HepG2 (cell line): ENCODE measurements around the gene TUT1. TPM values are rescaled to one million over a fixed set of nuclear protein-coding genes. Genes with fewer than 3 reads are reported as not detected.

Experiments used
- AGO2 ChIP-seq: fragments of 200-400 bp; formaldehyde crosslinking; optimal IDR thresholded peaks from 2 replicates; pipeline ENCODE3; 2017; ENCODE audit warnings: mild to moderate bottlenecking, low read depth, low read length, moderate library complexity
- CTCF ChIP-seq: sonication (generic); formaldehyde crosslinking; IDR thresholded peaks from 2 replicates; pipeline ENCODE4 v1.5.0; 2020; ENCODE audit warnings: mild to moderate bottlenecking, missing genetic modification reagents, moderate library complexity
- DMTF1 ChIP-seq: sonication (generic); formaldehyde crosslinking; IDR thresholded peaks from 2 replicates; pipeline ENCODE4 v1.4.0; 2020; ENCODE audit warnings: mild to moderate bottlenecking, missing genetic modification reagents
- FOXP1 ChIP-seq, 2 experiments: fragments of 450-650 bp in 1 of 2; IDR thresholded peaks; 2 replicates each; pipeline ENCODE4 v1.6.1; 2017 to 2018; ENCODE audit warnings: antibody characterized with exemption in 1 of 2
- GRHL1 ChIP-seq: sonication (generic); formaldehyde crosslinking; conservative IDR thresholded peaks from 2 replicates; pipeline ENCODE4 v1.8.0; 2022; ENCODE audit warnings: missing genetic modification reagents
- HMGA1 ChIP-seq: sonication (generic); formaldehyde crosslinking; conservative IDR thresholded peaks from 2 replicates; pipeline ENCODE4 v1.4.0; 2020; ENCODE audit warnings: missing genetic modification reagents
- HNRNPL ChIP-seq: fragments of 200-400 bp; formaldehyde crosslinking; IDR thresholded peaks from 2 replicates; pipeline ENCODE4 v1.6.1; 2017; ENCODE audit warnings: mild to moderate bottlenecking, low read depth, low read length
- HOXA7 ChIP-seq: sonication (generic); formaldehyde crosslinking; IDR thresholded peaks from 2 replicates; pipeline ENCODE4 v1.8.1; 2022; ENCODE audit warnings: mild to moderate bottlenecking, missing genetic modification reagents, moderate library complexity
- KDM5A ChIP-seq: fragments of 200-600 bp; sonication (generic); IDR thresholded peaks from 2 replicates; pipeline ENCODE4 v1.7.0; 2018; ENCODE audit warnings: antibody characterized with exemption, mild to moderate bottlenecking, low read length, borderline replicate concordance
- KLF15 ChIP-seq: sonication (generic); formaldehyde crosslinking; IDR thresholded peaks from 2 replicates; pipeline ENCODE4 v1.8.1; 2023; ENCODE audit warnings: borderline replicate concordance, mild to moderate bottlenecking, inconsistent platforms, missing genetic modification reagents, mixed read lengths
- KMT2B ChIP-seq: IDR thresholded peaks from 2 replicates; pipeline ENCODE4 v1.6.1; 2016; ENCODE audit warnings: missing genetic modification reagents, missing compliant biosample characterization
- MTF2 ChIP-seq: sonication (generic); formaldehyde crosslinking; IDR thresholded peaks from 2 replicates; pipeline ENCODE4 v1.5.0; 2020; ENCODE audit warnings: missing genetic modification reagents, borderline replicate concordance
- MYC ChIP-seq: sonication (generic); formaldehyde crosslinking; IDR thresholded peaks from 2 replicates; pipeline ENCODE4 v1.9.0; 2021; ENCODE audit warnings: missing genetic modification reagents, borderline replicate concordance
- NFIB ChIP-seq: sonication (generic); formaldehyde crosslinking; IDR thresholded peaks from 2 replicates; pipeline ENCODE4 v1.9.0; 2021; ENCODE audit warnings: missing genetic modification reagents, mild to moderate bottlenecking, borderline replicate concordance
- RELA ChIP-seq: sonication (generic); formaldehyde crosslinking; IDR thresholded peaks from 2 replicates; pipeline ENCODE4 v1.4.0; 2020; ENCODE audit warnings: missing genetic modification reagents
- RFXAP ChIP-seq: sonication (generic); formaldehyde crosslinking; IDR thresholded peaks from 2 replicates; pipeline ENCODE4 v1.4.0; 2020; ENCODE audit warnings: missing genetic modification reagents, borderline replicate concordance
- TAF15 ChIP-seq: fragments of 200-400 bp; formaldehyde crosslinking; IDR thresholded peaks from one replicate; pipeline ENCODE4 v1.6.1; 2018; ENCODE audit warnings: mild to moderate bottlenecking, low read depth, low read length; ENCODE audit not compliant: poor library complexity, severe bottlenecking
- TBX2 ChIP-seq: sonication (generic); formaldehyde crosslinking; IDR thresholded peaks from 2 replicates; pipeline ENCODE4 v1.5.0; 2020; ENCODE audit warnings: missing genetic modification reagents, mild to moderate bottlenecking, borderline replicate concordance
- ZBTB7B ChIP-seq: sonication (generic); formaldehyde crosslinking; IDR thresholded peaks from 2 replicates; pipeline ENCODE4 v1.4.0; 2020; ENCODE audit warnings: missing genetic modification reagents
- ZNF234 ChIP-seq: sonication (generic); formaldehyde crosslinking; conservative IDR thresholded peaks from 2 replicates; pipeline ENCODE4 v1.5.1; 2020; ENCODE audit warnings: mild to moderate bottlenecking, missing genetic modification reagents
- ZNF460 ChIP-seq: sonication (generic); formaldehyde crosslinking; IDR thresholded peaks from 2 replicates; pipeline ENCODE4 v1.5.1; 2020; ENCODE audit warnings: missing genetic modification reagents, mild to moderate bottlenecking, borderline replicate concordance
- ZNF615 ChIP-seq: sonication (generic); formaldehyde crosslinking; IDR thresholded peaks from 2 replicates; pipeline ENCODE4 v1.5.0; 2020; ENCODE audit warnings: mild to moderate bottlenecking, missing genetic modification reagents, borderline replicate concordance
- ZNF788 ChIP-seq: sonication (generic); formaldehyde crosslinking; IDR thresholded peaks from 2 replicates; pipeline ENCODE4 v1.5.0; 2020; ENCODE audit warnings: mild to moderate bottlenecking, missing genetic modification reagents, borderline replicate concordance
- polyA plus RNA-seq, 8 experiments: library from polyadenylated mRNA; depleted of rRNA in 3 of 8; stranded (reverse) in 7 of 8; unstranded in 1 of 8; fragments of >200 nt; fragmentation: Illumina TruSeq in 4 of 8; extraction: Trizol in 4 of 8; gene quantifications; 2 replicates each; pipeline versions ENCODE4 v1.2.1 to v1.2.3, GENCODE V29; 2011 to 2016; ENCODE audit warnings: low read depth in 4 of 8, missing spikeins in 1 of 8, mixed read lengths in 1 of 8; ENCODE audit not compliant: insufficient read depth in 1 of 8
- total RNA-seq, 5 experiments: library from RNA; depleted of rRNA; stranded (reverse); fragments of >200 nt; fragmentation: Illumina TruSeq; extraction: Trizol; gene quantifications; 2 replicates each; pipeline ENCODE4 v1.2.3, GENCODE V29; 2016; ENCODE audit warnings: low read depth in 1 of 5

TUT1 gene
- total and polyA plus RNA-seq, 2 of the 13 experiments (the other 11 are each of a cell fraction or from before 2014, with no cell fraction given), result 9.7 to 14.3 TPM

GRCh38 chr11:62599069-62599696 is 7.9 kb upstream of the TUT1 start (continued):
- TF ChIP-seq TAF15 (no peak), GRHL1 (CRISPR knock-in tag) (no peak), KLF15 (no peak), ZBTB7B (CRISPR knock-in tag) (0 out of 2 replicates have a peak, but pooled peaks have one; percentile 7), NFIB (CRISPR knock-in tag) (no peak), KDM5A (peak; percentile 3; the same call in 1 of the 2 replicates), FOXP1 (IDR thresholded peaks at IDR 0.05) (no peak), FOXP1 (CRISPR knock-in tag; IDR thresholded peaks at IDR 0.05) (no peak), ZNF615 (CRISPR knock-in tag) (no peak), DMTF1 (CRISPR knock-in tag) (no peak), RFXAP (CRISPR knock-in tag) (peak; percentile 88; the same call in 1 of the 2 replicates), MYC (CRISPR knock-in tag) (peak; percentile 55; the same call in 1 of the 2 replicates), HOXA7 (no peak), ZNF788 (CRISPR knock-in tag) (no peak; the same call in 1 of the 2 replicates), ZNF460 (CRISPR knock-in tag) (no peak), HNRNPL (no peak), MTF2 (CRISPR knock-in tag) (no peak), AGO2 (no peak), CTCF (CRISPR knock-in tag) (no peak), KMT2B (CRISPR knock-in tag) (no peak), TBX2 (CRISPR knock-in tag) (peak; percentile 19; the same call in 1 of the 2 replicates), HMGA1 (CRISPR knock-in tag) (no peak), ZNF234 (CRISPR knock-in tag) (no peak), RELA (CRISPR knock-in tag) (no peak)
